Liver (tissue), 9 donors: Measurements from ENCODE around the gene TTYH3. TPM values are rescaled to one million over a fixed set of nuclear protein-coding genes. Genes with fewer than 3 reads are reported as not detected.

Experiments
- DNase-seq: peaks from one replicate; pipeline ENCODE4 v3.0.0-alpha.2; 2017; ENCODE audit warnings: low spot score
- H3K27ac ChIP-seq, 2 donors: one replicate each; pipeline ENCODE4 v1.7.0; 2013; ENCODE audit warnings: inconsistent platforms in 2 of 2, low read length in 2 of 2, control low read depth in 1 of 2, low read depth in 1 of 2, mild to moderate bottlenecking in 1 of 2
- H3K27me3 ChIP-seq, 4 donors: one replicate each; pipeline versions ENCODE4 v1.6.1 to v1.7.0; 2013; ENCODE audit warnings: low read length in 3 of 4, inconsistent platforms in 1 of 4, mild to moderate bottlenecking in 1 of 4, moderate library complexity in 1 of 4; ENCODE audit not compliant: control insufficient read depth in 4 of 4, insufficient read depth in 4 of 4
- H3K36me3 ChIP-seq, 4 donors: one replicate each; pipeline versions ENCODE4 v1.6.1 to v1.7.0; 2013; ENCODE audit warnings: low read length in 3 of 4, mild to moderate bottlenecking in 3 of 4, low read depth in 1 of 4, moderate library complexity in 1 of 4; ENCODE audit not compliant: control insufficient read depth in 4 of 4, insufficient read depth in 3 of 4
- H3K4me1 ChIP-seq, 4 donors: one replicate each; pipeline versions ENCODE4 v1.6.1 to v1.7.0; 2013; ENCODE audit warnings: low read length in 3 of 4, mild to moderate bottlenecking in 3 of 4, moderate library complexity in 1 of 4; ENCODE audit not compliant: control insufficient read depth in 4 of 4, insufficient read depth in 4 of 4
- H3K4me3 ChIP-seq, 3 donors: one replicate each; pipeline versions ENCODE4 v1.6.1 to v1.7.0; 2013; ENCODE audit warnings: low read length in 3 of 3, control low read depth in 1 of 3, low read depth in 1 of 3, mild to moderate bottlenecking in 1 of 3
- H3K9ac ChIP-seq, 2 donors: one replicate each; pipeline ENCODE4 v1.7.0; 2013; ENCODE audit warnings: low read length in 2 of 2, mild to moderate bottlenecking in 2 of 2, moderate library complexity in 2 of 2, control low read depth in 1 of 2, low read depth in 1 of 2
- H3K9me3 ChIP-seq, 4 donors: one replicate each; pipeline versions ENCODE4 v1.6.1 to v1.7.0; 2013; ENCODE audit warnings: low read length in 3 of 4; ENCODE audit not compliant: control insufficient read depth in 4 of 4
- ATF3 ChIP-seq: IDR thresholded peaks from 2 replicates; pipeline ENCODE4 v1.6.1; 2016; ENCODE audit warnings: antibody characterized with exemption
- CTCF ChIP-seq: fragments of 150-350 bp; IDR thresholded peaks from 2 replicates; pipeline ENCODE4 v1.5.1; 2017; ENCODE audit warnings: improper control_type of control experiment, low read depth, low read length; ENCODE audit not compliant: missing input control
- EGR1 ChIP-seq, 2 donors: IDR thresholded peaks; 2 replicates each; pipeline ENCODE4 v1.6.1; 2016 to 2018; ENCODE audit warnings: antibody characterized with exemption in 2 of 2, low read depth in 2 of 2
- FOXA1 ChIP-seq: IDR thresholded peaks from 2 replicates; pipeline ENCODE4 v1.6.1; 2016; ENCODE audit warnings: antibody characterized with exemption
- FOXA2 ChIP-seq: IDR thresholded peaks from 2 replicates; pipeline ENCODE4 v1.6.1; 2016; ENCODE audit warnings: antibody characterized with exemption
- GABPA ChIP-seq, 2 donors: IDR thresholded peaks in 1 of 2; conservative IDR thresholded peaks in 1 of 2; 2 replicates each; pipeline ENCODE4 v1.6.1; 2016; ENCODE audit warnings: antibody characterized with exemption in 2 of 2, mild to moderate bottlenecking in 1 of 2, moderate library complexity in 1 of 2
- HNF4A ChIP-seq, 2 donors: conservative IDR thresholded peaks; 2 replicates each; pipeline ENCODE4 v1.6.1; 2016; ENCODE audit warnings: antibody characterized with exemption in 2 of 2, mild to moderate bottlenecking in 2 of 2
- HNF4G ChIP-seq: IDR thresholded peaks from 2 replicates; pipeline ENCODE4 v1.6.1; 2016; ENCODE audit warnings: antibody characterized with exemption
- JUND ChIP-seq, 2 donors: IDR thresholded peaks; 2 replicates each; pipeline ENCODE4 v1.6.1; 2016; ENCODE audit warnings: antibody characterized with exemption in 2 of 2
- NR2F2 ChIP-seq: IDR thresholded peaks from 2 replicates; pipeline ENCODE4 v1.6.1; 2016; ENCODE audit warnings: antibody characterized with exemption
- RAD21 ChIP-seq, 2 donors: IDR thresholded peaks; 2 replicates each; pipeline ENCODE4 v1.6.1; 2016; ENCODE audit warnings: antibody characterized with exemption in 2 of 2, mild to moderate bottlenecking in 2 of 2
- REST ChIP-seq: IDR thresholded peaks from 2 replicates; pipeline ENCODE4 v1.6.1; 2016; ENCODE audit warnings: antibody characterized with exemption, mild to moderate bottlenecking
- RXRA ChIP-seq, 2 donors: IDR thresholded peaks; 2 replicates each; pipeline ENCODE4 v1.6.1; 2017 to 2018; ENCODE audit warnings: antibody characterized with exemption in 2 of 2, mild to moderate bottlenecking in 1 of 2
- SP1 ChIP-seq: IDR thresholded peaks from 2 replicates; pipeline ENCODE4 v1.6.1; 2018; ENCODE audit warnings: antibody characterized with exemption, mild to moderate bottlenecking
- TAF1 ChIP-seq: conservative IDR thresholded peaks from 2 replicates; pipeline ENCODE4 v1.6.1; 2016; ENCODE audit warnings: antibody characterized with exemption, mild to moderate bottlenecking
- YY1 ChIP-seq: IDR thresholded peaks from 2 replicates; pipeline ENCODE4 v1.6.1; 2016; ENCODE audit warnings: antibody characterized with exemption, mild to moderate bottlenecking
- WGBS: extraction: QIAGEN DNeasy Blood & Tissue Kit; methylation state at CpG from one replicate; pipeline ENCODE4 v1.1.7; 2013; 5-methylcytosine and 5-hydroxymethylcytosine counted together
- polyA plus RNA-seq, 2 donors: library from polyadenylated mRNA; stranded (reverse) in 1 of 2; unstranded in 1 of 2; fragments of 200-250 nt in 1 of 2; fragments of >200 nt in 1 of 2; fragmentation: Nextera tagmentation in 1 of 2; extraction: Ambion mirVana in 1 of 2; gene quantifications; one replicate each; pipeline versions ENCODE4 v1.2.1 to v1.2.3, GENCODE V29; 2013 to 2015
- total RNA-seq, 2 donors: library from RNA; depleted of rRNA; stranded (reverse); fragments of >200 nt; gene quantifications; one replicate each; pipeline ENCODE4 v1.2.3, GENCODE V29; 2014
- donor health status: healthy.
- donor health status: healthy.
- donor health status: healthy.
- donor health status: healthy.
- donor health status: healthy.

The TTYH3 gene
- total and polyA plus RNA-seq, 4 donors = 8.2 to 19.6 (median 17.4) TPM

- no peak overlapping the region for H3K4me3 ChIP-seq
- H3K27me3 ChIP-seq = no peaks in the 10 kb centered on the region
- H3K4me1 ChIP-seq = no peaks in the 10 kb centered on the region
- WGBS = 92% methylated on average over 19 of the region's 19 CpGs
- TF ChIP-seq EGR1 (IDR thresholded peaks at IDR 0.05; ENCODE audit: low read depth in 2 of 2) = no peak
- TF ChIP-seq SP1 = no peak
- TF ChIP-seq YY1 = no peak
- TF ChIP-seq REST = no peak
- no peak for TF ChIP-seq CTCF
- no peak for TF ChIP-seq ATF3
- TF ChIP-seq FOXA1 = no peak
- TF ChIP-seq HNF4G = no peak
- TF ChIP-seq FOXA2 = no peak
- no peak for TF ChIP-seq RXRA (IDR thresholded peaks at IDR 0.05)
- TF ChIP-seq RAD21 (IDR thresholded peaks at IDR 0.05) = no peak
- TF ChIP-seq JUND (IDR thresholded peaks at IDR 0.05) = no peak
- TF ChIP-seq TAF1 = no peak
- TF ChIP-seq GABPA (IDR thresholded peaks at IDR 0.05 in 1 of 2, conservative IDR thresholded peaks at IDR 0.05 in 1 of 2) = no peak
- no peak overlapping the region for H3K9ac ChIP-seq
- H3K9me3 ChIP-seq = no peaks in the 10 kb centered on the region
- no peak overlapping the region for H3K27ac ChIP-seq
- H3K36me3 ChIP-seq = peaks cover 0 to 14% (median 2%) of the 10 kb centered on the region in 4 donors
- DNase-seq = no peak
These were observed 29.3 kb upstream of the TTYH3 start for GRCh38 chr7:2602406-2603043.

GRCh38 chr7:2603044-2603965 is 28.5 kb upstream of the TTYH3 start:
- Histone ChIP-seq H3K9ac (no peak overlapping the region), H3K4me1 (no peaks in the 10 kb centered on the region), H3K36me3 (peaks cover 0 to 13% (median 2%) of the 10 kb centered on the region in 4 donors), H3K9me3 (no peaks in the 10 kb centered on the region), H3K27ac (no peak overlapping the region), H3K27me3 (no peaks in the 10 kb centered on the region), H3K4me3 (no peak overlapping the region)
- TF ChIP-seq REST (no peak), SP1 (no peak), YY1 (no peak), HNF4A (conservative IDR thresholded peaks at IDR 0.05) (no peak), ATF3 (no peak), FOXA2 (no peak), CTCF (no peak), FOXA1 (no peak), NR2F2 (no peak), GABPA (IDR thresholded peaks at IDR 0.05 in 1 of 2, conservative IDR thresholded peaks at IDR 0.05 in 1 of 2) (no peak), RXRA (IDR thresholded peaks at IDR 0.05) (no peak), EGR1 (IDR thresholded peaks at IDR 0.05; ENCODE audit: low read depth in 2 of 2) (no peak), JUND (IDR thresholded peaks at IDR 0.05) (no peak)
- DNase-seq = no peak
- WGBS = 95% methylated on average over 35 of the region's 35 CpGs
